ENCODE measurements around the gene TBL1XR1.

The TBL1XR1 gene

DNA sequence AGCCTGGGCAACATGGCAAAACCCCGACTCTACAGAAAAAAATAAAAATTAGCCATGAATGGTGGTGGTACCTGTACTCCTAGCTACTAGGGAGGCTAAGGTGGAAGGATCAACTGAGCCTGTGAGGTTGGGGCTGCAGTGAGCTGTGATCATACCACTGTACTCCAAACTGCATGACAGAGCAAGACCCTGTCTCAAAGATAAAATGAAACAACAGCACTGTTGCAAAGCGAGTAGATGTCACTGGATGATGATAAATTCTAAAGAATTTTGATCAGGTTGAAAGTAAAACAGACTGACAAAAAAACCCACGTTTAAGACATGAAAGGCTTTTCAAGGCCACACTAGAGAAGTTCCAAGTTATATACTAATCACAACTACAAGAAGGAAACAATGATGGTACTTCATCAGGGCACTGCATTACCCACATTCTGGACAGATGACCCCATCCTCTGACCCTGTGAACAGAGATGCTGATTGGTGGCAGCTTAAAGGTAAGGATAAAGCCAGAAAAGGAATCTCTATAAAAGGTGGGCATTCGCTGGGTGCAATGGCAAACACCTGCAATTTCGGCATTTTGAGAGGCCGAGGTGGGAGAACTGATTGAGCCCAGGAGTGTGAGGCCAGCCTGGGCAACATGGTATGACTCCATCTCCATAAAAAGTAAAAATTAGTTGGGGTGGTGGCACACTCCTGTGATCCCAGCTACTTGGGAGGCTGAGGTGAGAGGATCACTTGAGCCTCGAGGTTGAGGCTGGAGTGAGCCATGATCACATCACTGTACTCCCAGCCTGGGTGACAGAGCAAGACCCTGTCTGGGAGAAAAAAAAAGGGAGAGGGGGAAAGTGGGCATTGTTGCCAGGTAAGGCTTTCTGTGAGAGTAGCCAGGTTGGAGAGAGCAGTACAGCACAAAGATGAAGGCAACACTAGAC, 59.2 kb downstream of the TBL1XR1 start:
- no peak for DNase-seq

- DNase-seq = no peak
Measured at GRCh38 chr3:177136741-177137140, 60.5 kb downstream of the TBL1XR1 start.

- DNase-seq = no peak
Measured at GRCh38 chr3:177135841-177136492, 61.3 kb downstream of the TBL1XR1 start.

GRCh38 chr3:177134816-177135210, 62.5 kb downstream of the TBL1XR1 start:
- DNase-seq = no peak

DNA sequence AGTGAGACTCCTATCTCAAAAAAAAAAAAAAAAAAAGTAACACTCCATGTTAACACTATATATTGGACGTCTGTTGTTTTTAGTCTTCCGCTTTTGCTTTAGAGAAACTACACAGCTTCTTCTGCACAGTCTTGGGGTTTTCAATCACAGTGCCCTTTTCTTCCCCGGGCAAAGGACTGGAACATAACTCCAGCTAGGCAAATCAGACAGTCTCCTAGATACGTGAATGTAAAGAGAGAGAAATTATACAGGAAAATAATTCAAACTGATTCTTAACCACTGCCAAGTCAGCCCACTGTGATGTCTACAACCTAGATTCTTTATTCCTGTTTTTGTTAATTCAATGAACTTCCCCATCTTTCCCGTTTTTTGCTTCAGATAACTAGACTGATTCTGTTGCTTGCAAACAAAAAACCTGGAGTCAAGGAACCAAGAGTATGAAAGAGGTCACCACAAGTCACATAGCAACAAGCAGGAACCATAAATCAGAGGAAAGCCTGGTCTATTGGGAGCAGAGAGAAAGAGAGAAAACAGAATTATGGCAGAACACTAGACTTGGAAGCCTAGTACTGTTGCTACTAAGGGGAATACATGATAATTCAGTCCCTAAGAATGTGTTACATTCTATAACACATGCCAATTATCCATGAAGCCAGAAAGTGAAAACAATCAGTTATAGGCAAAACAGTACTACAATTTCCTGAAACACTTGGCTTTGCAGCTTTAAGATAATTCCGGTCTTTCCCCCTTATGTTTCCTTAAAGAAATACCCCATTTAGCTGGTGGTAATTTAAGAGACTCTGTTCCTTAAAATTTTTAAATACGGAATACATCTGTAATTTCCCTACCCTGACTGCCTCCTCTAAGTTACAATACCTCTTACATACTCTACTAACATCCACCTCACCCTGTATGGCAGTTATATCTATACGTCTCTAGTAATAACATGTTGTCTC, 63.1 kb downstream of the TBL1XR1 start:
- DNase-seq = no peak

DNA sequence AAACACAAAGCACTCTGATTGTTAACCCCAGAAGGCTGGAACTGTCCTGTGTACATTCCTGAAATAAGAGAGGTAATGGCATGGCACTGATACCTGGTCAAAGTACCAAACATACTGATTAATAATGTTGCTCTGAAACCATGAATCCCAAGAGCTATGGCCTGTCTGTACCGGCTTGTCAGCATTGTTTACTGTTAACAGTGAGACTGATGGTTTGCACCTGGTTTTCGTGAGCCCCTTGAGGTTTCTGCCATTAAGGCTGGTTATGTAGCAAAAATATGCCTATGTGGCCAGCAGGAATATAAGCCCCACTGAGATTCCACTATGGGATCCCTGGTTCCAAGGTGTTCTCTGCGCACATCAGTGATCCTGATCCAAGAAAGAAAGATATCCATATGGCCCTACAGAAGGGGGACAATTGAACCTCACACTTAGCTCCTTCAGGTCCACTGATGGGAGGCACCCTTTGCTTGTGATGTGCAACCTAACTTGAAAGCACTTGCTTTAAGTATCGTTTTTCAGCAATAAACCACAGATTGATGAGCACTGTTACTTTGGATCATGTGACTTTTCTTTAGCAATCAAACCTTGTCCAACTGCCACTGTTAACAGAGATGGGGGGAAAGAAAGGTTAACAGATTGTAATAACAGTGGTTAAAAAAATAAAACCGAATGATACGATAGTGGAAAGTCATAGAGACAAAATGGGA, 65.2 kb downstream of the TBL1XR1 start:
- no peak for DNase-seq

DNA sequence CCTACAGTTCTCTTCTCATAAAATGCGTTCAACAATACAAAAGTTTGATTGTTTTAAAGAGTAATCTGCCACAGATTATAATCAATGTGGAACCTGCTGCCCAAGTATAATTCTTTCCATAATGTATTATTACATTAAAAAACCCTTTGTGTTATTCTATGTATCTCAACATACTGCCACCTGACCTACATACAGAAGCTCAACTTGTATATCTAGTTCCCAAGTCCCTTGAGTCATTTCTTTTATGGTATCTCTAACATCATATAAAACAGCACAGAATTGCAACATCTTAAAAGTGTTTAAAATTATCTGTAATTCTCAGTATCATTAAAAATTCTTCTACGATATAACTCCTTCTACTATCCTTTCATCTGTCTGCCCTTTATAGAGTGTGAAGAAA, 70.3 kb downstream of the TBL1XR1 start:
- DNase-seq = no peak

DNA sequence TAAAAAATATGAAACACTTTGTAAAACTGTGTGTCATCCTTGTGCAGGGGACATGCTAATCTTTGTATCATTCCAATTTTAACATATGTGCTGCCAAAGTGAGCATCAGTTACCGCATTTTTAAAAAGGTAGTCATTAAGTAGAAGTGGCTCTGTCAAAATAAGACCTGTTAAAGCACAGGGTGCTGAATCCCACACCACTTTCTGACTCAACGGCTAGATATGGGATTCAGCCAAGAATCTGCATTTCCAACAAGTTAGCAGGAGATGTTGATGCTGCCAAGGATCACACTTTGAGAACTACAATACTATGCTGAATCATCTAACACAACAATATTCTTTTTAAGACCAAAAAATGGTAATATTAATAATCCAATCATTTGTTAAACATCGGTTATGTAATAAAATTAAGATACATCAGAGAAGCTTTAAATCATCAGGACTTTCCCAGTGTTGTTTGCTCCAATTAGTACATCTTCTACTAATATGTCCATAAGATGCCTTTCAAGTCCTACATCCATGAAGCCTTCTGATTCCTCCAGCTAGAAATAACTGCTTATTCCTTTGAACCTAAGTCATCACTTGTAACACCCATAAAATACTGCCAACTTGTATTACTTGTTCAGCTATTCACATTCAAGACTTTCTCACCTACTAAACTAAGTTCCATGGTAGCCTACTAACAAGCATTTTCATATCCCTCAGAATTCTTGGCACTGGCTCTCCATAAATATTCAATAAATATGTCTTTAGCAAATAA, 71.1 kb downstream of the TBL1XR1 start:
- DNase-seq = no peak

DNA sequence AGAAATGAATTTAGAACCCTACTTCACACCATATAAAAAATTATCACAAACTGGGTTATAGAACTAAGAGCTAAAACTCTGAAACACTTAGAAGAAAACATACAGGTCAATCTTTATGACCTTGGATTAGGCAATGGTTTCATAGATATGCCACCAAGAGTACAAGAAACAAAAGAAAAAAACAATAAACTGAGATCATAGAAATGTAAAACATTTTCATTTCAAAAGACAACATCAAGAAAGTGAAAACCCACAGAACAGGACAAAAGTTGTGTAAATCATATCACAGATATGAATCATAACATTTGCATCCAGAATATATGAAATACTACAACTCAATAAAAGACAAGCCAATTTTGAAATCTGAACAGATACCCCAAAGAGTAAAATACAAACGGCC, 72.4 kb downstream of the TBL1XR1 start:
- DNase-seq = no peak

DNA sequence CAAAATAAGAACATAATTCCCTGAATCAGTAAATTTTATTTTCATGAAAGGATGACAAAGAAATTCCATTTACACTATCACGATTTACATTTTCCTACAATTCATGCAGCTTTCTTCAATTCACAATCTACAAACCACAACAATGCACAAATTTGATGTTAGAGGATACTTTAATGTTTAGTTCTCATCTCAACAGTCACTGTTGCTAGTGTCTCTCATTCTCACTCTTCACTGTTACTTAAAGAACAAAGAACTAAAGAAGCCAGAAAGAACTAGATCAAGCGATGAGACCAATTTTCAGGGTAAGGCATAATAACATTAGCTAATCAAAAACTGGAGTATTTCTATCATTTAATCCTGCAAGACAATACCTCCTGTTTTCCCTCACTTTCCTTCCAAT, 73.5 kb downstream of the TBL1XR1 start:
- DNase-seq = no peak

DNA sequence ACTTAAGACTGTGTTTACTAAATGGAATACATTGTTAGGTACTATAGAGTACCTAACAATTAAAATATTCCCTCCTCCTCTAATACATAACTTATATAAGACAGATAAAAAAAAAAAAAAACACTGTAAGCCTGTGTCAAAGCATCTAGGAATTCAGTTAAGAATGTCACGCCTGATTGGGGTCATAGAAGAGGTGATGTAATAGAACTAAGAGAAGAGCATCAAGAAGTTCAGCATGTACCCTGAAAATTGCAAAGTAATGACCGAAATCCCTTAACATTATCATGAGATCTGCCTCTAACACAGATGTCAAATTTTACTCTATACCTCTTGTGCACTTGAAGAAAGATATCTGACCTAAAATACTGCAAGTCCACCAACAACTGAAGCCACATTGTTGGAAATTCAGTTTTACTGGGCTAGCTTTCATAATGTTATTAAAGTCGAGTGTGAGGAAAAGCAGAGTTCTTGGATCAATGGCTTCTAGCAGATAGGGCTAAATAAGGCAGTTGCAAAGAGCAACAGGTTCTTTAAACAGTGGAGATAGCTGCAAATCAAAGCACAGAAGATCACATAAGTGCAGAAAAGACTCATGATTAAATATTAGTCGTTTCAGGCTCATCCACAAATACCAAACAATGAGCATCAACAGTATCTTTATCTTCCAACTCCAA, 75.0 kb downstream of the TBL1XR1 start:
- no peak for DNase-seq

GRCh38 chr3:177119829-177120228, 77.5 kb downstream of the TBL1XR1 start:
- DNase-seq = no peak

- DNase-seq = no peak
Measured at GRCh38 chr3:177114253-177114652, 83.0 kb downstream of the TBL1XR1 start.

- no peak for DNase-seq
Measured at GRCh38 chr3:177111541-177111949, 85.7 kb downstream of the TBL1XR1 start.

GRCh38 chr3:177110895-177111294, 86.4 kb downstream of the TBL1XR1 start:
- no peak for DNase-seq

GRCh38 chr3:177110386-177110785, 86.9 kb downstream of the TBL1XR1 start:
- no peak for DNase-seq

DNA sequence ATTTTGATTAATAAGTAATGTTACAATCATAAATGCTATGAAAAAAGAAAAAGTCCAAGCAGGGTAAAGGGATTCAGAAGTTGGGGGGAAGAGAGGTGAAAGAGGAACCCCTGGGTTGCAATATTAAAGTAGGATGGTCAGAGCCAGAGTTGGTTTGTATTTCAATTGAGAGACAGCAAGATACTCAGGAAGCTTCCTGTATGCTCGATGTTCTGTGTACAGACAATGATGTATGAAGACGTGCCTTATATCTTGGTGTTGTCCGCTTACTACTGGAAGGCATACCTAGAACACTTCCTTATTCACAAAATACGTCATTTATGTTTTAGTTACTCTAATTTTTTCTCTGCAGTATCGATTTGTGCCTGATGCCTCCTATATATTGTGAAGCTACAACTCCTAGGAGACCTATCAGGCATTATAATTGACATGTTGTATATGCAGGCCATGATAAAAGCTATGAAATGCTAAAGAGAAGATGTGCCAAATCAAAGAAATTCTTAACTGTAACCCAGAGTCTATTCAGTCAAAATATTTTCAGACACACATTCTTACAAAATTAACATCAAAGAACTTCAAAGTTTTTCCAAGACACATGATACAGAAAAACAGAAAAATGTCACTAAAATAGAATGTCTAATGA, 87.5 kb downstream of the TBL1XR1 start:
- peak; percentile 22 for DNase-seq

DNA sequence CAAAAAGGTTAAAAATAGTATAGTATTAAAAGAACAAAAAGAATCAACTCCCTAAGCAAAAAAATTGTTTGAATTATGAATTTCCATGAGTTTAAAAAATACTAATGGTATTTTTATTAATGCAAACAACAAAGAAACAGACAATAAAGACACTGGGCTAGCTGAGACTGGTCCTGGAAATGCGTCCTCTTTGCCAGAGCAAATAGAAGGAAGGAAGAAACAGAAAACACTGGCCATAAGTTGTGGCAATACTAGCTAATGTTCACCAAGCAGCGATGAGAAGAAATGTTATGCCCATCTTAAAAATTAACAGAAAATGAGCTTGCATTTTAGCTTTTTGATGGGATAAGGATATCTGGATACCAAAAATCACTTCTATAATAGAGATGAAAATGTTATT, 88.6 kb downstream of the TBL1XR1 start:
- peak; percentile 29 for DNase-seq

DNA sequence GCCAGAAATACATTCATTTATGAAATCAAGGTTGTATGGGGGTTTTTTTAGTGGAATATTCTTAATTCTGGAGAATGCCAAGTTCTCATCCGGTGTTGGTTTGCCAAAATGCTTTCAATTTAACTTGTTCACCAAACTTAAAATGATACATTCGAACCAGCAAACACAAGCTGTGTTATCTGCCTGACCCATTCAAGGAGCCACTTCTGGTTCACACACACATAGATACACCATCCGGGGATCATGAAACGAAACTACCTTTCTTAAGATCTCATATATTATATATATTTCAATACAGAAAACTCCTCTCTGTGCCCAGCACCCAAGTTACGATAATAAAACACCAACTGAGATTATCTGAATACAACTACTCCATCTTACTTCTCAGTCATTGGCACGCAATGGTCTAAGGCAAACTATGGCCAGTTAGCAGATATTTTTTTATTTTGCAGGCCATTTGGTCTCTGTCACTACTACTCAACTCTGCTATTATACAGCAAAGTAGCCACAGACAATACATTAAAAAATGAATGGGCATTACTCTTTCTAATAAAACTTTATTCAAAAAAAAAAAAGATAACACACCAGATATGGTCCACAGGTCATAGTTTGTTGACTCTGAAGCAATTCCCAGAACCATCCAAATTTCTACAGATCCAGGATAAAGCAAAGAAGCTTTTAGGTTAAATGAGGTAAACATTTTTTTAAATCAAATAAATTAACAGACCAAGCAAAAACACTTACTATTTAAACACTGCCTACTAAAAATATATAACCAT, 89.6 kb downstream of the TBL1XR1 start:
- no peak for DNase-seq

GRCh38 chr3:177106594-177106993, 90.7 kb downstream of the TBL1XR1 start:
- no peak for DNase-seq

Measured in NCI-H2029 treated with DMSO at 0.1 percent for 48 hours (cell line).